Neural progenitor cell (in vitro differentiated cells): ENCODE results near the gene AKAP5. TPM values are rescaled to one million over a fixed set of nuclear protein-coding genes. Genes with fewer than 3 reads are reported as not detected.
"Not testable (repeated sequence)": the region's sequence is repeated elsewhere in the genome, so short reads cannot be mapped to it uniquely, and the experiment has no call there.

Source experiments
- DNase-seq: peaks from one replicate; pipeline ENCODE4 v3.0.0-alpha.2; 2016; ENCODE audit warnings: low spot score
- H2AFZ ChIP-seq: fragments of 200-600 bp; sonication (generic); replicated peaks from 2 replicates; pipeline ENCODE4 v1.6.1; 2016; ENCODE audit warnings: antibody characterized with exemption
- H3F3A ChIP-seq: fragments of 200-600 bp; sonication (generic); 2 replicates; pipeline ENCODE4 v1.6.1; 2016; ENCODE audit warnings: antibody characterized with exemption, low read depth
- H3K27ac ChIP-seq: fragments of 200-600 bp; sonication (generic); 2 replicates; pipeline ENCODE4 v1.5.1; 2016; ENCODE audit warnings: mild to moderate bottlenecking
- H3K27me3 ChIP-seq: fragments of 200-600 bp; sonication (generic); 2 replicates; pipeline ENCODE4 v1.6.1; 2016; ENCODE audit warnings: mild to moderate bottlenecking, moderate library complexity
- H3K36me3 ChIP-seq: fragments of 200-600 bp; sonication (generic); 2 replicates; pipeline ENCODE4 v1.5.1; 2016
- H3K4me1 ChIP-seq: fragments of 200-600 bp; sonication (generic); 2 replicates; pipeline ENCODE4 v1.6.1; 2016; ENCODE audit warnings: mixed run types
- H3K4me2 ChIP-seq: fragments of 200-600 bp; sonication (generic); 2 replicates; pipeline ENCODE4 v1.6.1; 2016
- H3K4me3 ChIP-seq: fragments of 200-600 bp; sonication (generic); 2 replicates; pipeline ENCODE4 v1.5.1; 2016
- H3K79me2 ChIP-seq: fragments of 200-600 bp; sonication (generic); 2 replicates; pipeline ENCODE4 v1.6.1; 2016; ENCODE audit warnings: low read depth
- H3K9ac ChIP-seq: fragments of 200-600 bp; sonication (generic); 2 replicates; pipeline ENCODE4 v1.6.1; 2016
- H3K9me3 ChIP-seq: fragments of 200-600 bp; sonication (generic); 2 replicates; pipeline ENCODE4 v1.5.1; 2016; ENCODE audit warnings: low read depth
- H4K20me1 ChIP-seq: fragments of 200-600 bp; sonication (generic); 2 replicates; pipeline ENCODE4 v1.6.1; 2016; ENCODE audit warnings: low read depth
- H3K27ac Mint-ChIP-seq: 3 replicates; pipeline ENCODE4 v1.8.0; 2021; ENCODE audit warnings: mixed read lengths
- H3K27me3 Mint-ChIP-seq: 2 replicates; pipeline ENCODE4 v1.8.0; 2022; ENCODE audit warnings: low read depth, mild to moderate bottlenecking, inconsistent platforms, moderate library complexity, mixed read lengths; ENCODE audit not compliant: insufficient read depth
- H3K36me3 Mint-ChIP-seq: 3 replicates; pipeline ENCODE4 v1.8.0; 2021; ENCODE audit warnings: mixed read lengths
- H3K4me1 Mint-ChIP-seq: 3 replicates; pipeline ENCODE4 v1.8.0; 2021; ENCODE audit warnings: mixed read lengths
- H3K4me3 Mint-ChIP-seq: 3 replicates; pipeline ENCODE4 v1.8.0; 2021; ENCODE audit warnings: mild to moderate bottlenecking, moderate library complexity, mixed read lengths
- H3K9me3 Mint-ChIP-seq: 3 replicates; pipeline ENCODE4 v1.8.0; 2020; ENCODE audit warnings: mixed read lengths
- EZH2 ChIP-seq: fragments of 200-600 bp; sonication (generic); IDR thresholded peaks from 2 replicates; pipeline ENCODE4 v1.6.1; 2017; ENCODE audit warnings: antibody characterized with exemption, mild to moderate bottlenecking, moderate library complexity
- EZH2phosphoT487 ChIP-seq: fragments of 200-600 bp; sonication (generic); IDR thresholded peaks from 2 replicates; pipeline ENCODE4 v1.6.1; 2017; ENCODE audit warnings: antibody characterized with exemption
- total RNA-seq: library from RNA; depleted of rRNA; stranded (reverse); fragments of >200 nt; gene quantifications from 2 replicates; pipeline ENCODE4 v1.2.3, GENCODE V29; 2015; ENCODE audit warnings: low replicate concordance
- TF ChIP-seq, protein P1 (sequence below): fragments of 200-600 bp; sonication (generic); IDR thresholded peaks from 2 replicates; pipeline ENCODE4 v1.5.1; 2017; ENCODE audit warnings: antibody characterized with exemption, mild to moderate bottlenecking

The AKAP5 gene
- total RNA-seq, 1 donor from 2014 or later, result 3.2 TPM

- TF ChIP-seq, protein P1, sequence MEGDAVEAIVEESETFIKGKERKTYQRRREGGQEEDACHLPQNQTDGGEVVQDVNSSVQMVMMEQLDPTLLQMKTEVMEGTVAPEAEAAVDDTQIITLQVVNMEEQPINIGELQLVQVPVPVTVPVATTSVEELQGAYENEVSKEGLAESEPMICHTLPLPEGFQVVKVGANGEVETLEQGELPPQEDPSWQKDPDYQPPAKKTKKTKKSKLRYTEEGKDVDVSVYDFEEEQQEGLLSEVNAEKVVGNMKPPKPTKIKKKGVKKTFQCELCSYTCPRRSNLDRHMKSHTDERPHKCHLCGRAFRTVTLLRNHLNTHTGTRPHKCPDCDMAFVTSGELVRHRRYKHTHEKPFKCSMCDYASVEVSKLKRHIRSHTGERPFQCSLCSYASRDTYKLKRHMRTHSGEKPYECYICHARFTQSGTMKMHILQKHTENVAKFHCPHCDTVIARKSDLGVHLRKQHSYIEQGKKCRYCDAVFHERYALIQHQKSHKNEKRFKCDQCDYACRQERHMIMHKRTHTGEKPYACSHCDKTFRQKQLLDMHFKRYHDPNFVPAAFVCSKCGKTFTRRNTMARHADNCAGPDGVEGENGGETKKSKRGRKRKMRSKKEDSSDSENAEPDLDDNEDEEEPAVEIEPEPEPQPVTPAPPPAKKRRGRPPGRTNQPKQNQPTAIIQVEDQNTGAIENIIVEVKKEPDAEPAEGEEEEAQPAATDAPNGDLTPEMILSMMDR, result no peak
- TF ChIP-seq EZH2phosphoT487, result no peak
- no peak for TF ChIP-seq EZH2
- Histone ChIP-seq H3K9ac (no peak overlapping the region), H3K79me2 (peaks cover 98% of the 10 kb centered on the region), H3K9me3 (no peaks in the 10 kb centered on the region), H3K36me3 (no peaks in the 10 kb centered on the region), H3F3A (peaks cover 8% of the 10 kb centered on the region), H3K4me3 (no peak overlapping the region), H2AFZ (no peak overlapping the region), H3K4me1 (peaks cover 7% of the 10 kb centered on the region), H3K27me3 (no peaks in the 10 kb centered on the region), H3K4me2 (no peak overlapping the region), H4K20me1 (peaks cover 58% of the 10 kb centered on the region), H3K27ac (no peak overlapping the region)
- H3K27ac Mint-ChIP-seq, result no peak overlapping the region
- no peaks in the 10 kb centered on the region for H3K36me3 Mint-ChIP-seq
- H3K9me3 Mint-ChIP-seq, result no peaks in the 10 kb centered on the region
- peaks cover 11% of the 10 kb centered on the region for H3K4me1 Mint-ChIP-seq
- no peaks in the 10 kb centered on the region for H3K27me3 Mint-ChIP-seq
- DNase-seq, result no peak
- H3K4me3 Mint-ChIP-seq, result no peak overlapping the region
These were observed 48.0 kb downstream of the AKAP5 start for GRCh38 chr14:64513271-64513670.

GRCh38 chr14:64515053-64515452, 49.8 kb downstream of the AKAP5 start:
- Histone ChIP-seq H3K79me2 (peaks cover 99% of the 10 kb centered on the region), H3K9me3 (no peaks in the 10 kb centered on the region), H3K4me3 (no peak overlapping the region), H3K4me1 (no peaks in the 10 kb centered on the region), H3K9ac (no peak overlapping the region), H3K27me3 (no peaks in the 10 kb centered on the region), H2AFZ (no peak overlapping the region), H3K27ac (no peak overlapping the region), H4K20me1 (peaks cover 50% of the 10 kb centered on the region), H3K4me2 (no peak overlapping the region), H3K36me3 (no peaks in the 10 kb centered on the region), H3F3A (peaks cover 6% of the 10 kb centered on the region)
- Mint-ChIP-seq H3K4me3 (no peak overlapping the region), H3K4me1 (peaks cover 7% of the 10 kb centered on the region), H3K27ac (no peak overlapping the region), H3K27me3 (peaks cover 2% of the 10 kb centered on the region), H3K36me3 (no peaks in the 10 kb centered on the region), H3K9me3 (no peaks in the 10 kb centered on the region)
- TF ChIP-seq EZH2, result no peak
- TF ChIP-seq EZH2phosphoT487, result no peak
- TF ChIP-seq, protein P1, result no peak
- DNase-seq, result no peak

DNA sequence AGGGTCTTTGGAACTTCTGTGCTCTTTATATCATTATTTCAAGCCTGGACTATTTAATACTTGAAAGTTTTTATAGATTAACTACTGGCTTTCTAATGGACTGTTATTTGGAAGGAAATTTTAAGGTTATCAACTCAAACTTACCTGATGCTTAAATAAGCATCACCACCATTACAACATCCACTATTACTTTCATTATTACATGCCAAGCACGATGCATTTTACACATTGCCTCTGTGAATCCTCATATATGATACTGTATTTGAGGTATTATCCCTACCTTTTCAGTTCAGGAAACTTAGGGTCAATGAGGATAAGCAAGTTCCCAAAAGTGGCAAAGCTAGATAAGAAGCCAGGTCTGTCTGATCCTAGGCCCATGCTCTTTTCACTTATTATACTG, 51.7 kb downstream of the AKAP5 start:
- peaks cover 2% of the 10 kb centered on the region for H3K27me3 Mint-ChIP-seq
- no peaks in the 10 kb centered on the region for H3K4me1 Mint-ChIP-seq
- Histone ChIP-seq H3F3A (peaks cover under 1% of the 10 kb centered on the region), H3K4me2 (no peak overlapping the region), H3K79me2 (peaks cover 90% of the 10 kb centered on the region), H3K36me3 (no peaks in the 10 kb centered on the region), H3K4me3 (no peak overlapping the region), H3K9ac (no peak overlapping the region), H3K27me3 (no peaks in the 10 kb centered on the region), H3K4me1 (no peaks in the 10 kb centered on the region), H3K27ac (no peak overlapping the region), H4K20me1 (peaks cover 37% of the 10 kb centered on the region), H2AFZ (no peak overlapping the region), H3K9me3 (no peaks in the 10 kb centered on the region)
- TF ChIP-seq, protein P1, result no peak
- no peak for TF ChIP-seq EZH2phosphoT487
- TF ChIP-seq EZH2, result no peak
- H3K36me3 Mint-ChIP-seq, result no peaks in the 10 kb centered on the region
- no peaks in the 10 kb centered on the region for H3K9me3 Mint-ChIP-seq
- H3K4me3 Mint-ChIP-seq, result no peak overlapping the region
- no peak for DNase-seq
- no peak overlapping the region for H3K27ac Mint-ChIP-seq

DNA sequence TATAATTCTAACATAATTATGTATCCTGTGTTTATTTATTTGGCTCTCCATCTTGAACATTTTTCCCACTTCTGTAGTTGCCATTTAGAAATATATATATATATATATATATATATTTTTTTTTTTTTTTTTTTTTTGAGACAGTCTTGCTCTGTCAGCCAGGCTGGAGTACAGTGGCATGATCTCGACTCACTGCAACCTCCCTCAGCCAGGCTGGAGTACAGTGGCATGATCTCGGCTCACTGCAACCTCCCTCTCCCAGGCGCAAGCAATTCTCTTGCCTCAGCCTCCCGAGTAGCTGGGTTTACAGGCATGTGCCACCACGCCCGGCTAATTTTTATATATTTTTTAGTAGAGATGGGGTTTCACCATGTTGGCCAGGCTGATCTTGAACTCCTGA, 52.4 kb downstream of the AKAP5 start:
- not testable (repeated sequence) for H3F3A ChIP-seq, H3K36me3 ChIP-seq, H3K9ac ChIP-seq, H3K27ac ChIP-seq, DNase-seq, H3K4me2 ChIP-seq, H3K27me3 Mint-ChIP-seq, H3K9me3 Mint-ChIP-seq, H3K9me3 ChIP-seq, H3K27me3 ChIP-seq, H3K4me1 ChIP-seq, H3K36me3 Mint-ChIP-seq, H3K27ac Mint-ChIP-seq, H3K4me3 ChIP-seq, H2AFZ ChIP-seq, H3K4me1 Mint-ChIP-seq, H3K4me3 Mint-ChIP-seq
- peaks cover 83% of the 10 kb centered on the region for H3K79me2 ChIP-seq
- peaks cover 41% of the 10 kb centered on the region for H4K20me1 ChIP-seq
